HFF-Myc (cell line): ENCODE results near the gene ADARB2.

ENCODE experiments used
- DNase-seq: peaks from one replicate; pipeline ENCODE4 v3.0.0-alpha.2; 2011; ENCODE audit warnings: low read depth; ENCODE audit errors: extremely low read depth
- H3K4me3 ChIP-seq: replicated peaks from 2 replicates; pipeline ENCODE4 v1.5.1; 2011; ENCODE audit warnings: low read depth, mild to moderate bottlenecking, control low read depth, low read length
- TF ChIP-seq, protein P1 (sequence below): IDR thresholded peaks from 2 replicates; pipeline ENCODE4 v1.5.1; 2012; ENCODE audit warnings: mild to moderate bottlenecking, low read depth, low read length, control low read depth; ENCODE audit errors: missing control alignments

Gene ADARB2

GRCh38 chr10:1564791-1565190, 172.5 kb downstream of the ADARB2 start:
- TF ChIP-seq, protein P1, sequence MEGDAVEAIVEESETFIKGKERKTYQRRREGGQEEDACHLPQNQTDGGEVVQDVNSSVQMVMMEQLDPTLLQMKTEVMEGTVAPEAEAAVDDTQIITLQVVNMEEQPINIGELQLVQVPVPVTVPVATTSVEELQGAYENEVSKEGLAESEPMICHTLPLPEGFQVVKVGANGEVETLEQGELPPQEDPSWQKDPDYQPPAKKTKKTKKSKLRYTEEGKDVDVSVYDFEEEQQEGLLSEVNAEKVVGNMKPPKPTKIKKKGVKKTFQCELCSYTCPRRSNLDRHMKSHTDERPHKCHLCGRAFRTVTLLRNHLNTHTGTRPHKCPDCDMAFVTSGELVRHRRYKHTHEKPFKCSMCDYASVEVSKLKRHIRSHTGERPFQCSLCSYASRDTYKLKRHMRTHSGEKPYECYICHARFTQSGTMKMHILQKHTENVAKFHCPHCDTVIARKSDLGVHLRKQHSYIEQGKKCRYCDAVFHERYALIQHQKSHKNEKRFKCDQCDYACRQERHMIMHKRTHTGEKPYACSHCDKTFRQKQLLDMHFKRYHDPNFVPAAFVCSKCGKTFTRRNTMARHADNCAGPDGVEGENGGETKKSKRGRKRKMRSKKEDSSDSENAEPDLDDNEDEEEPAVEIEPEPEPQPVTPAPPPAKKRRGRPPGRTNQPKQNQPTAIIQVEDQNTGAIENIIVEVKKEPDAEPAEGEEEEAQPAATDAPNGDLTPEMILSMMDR, result no peak
- no peak for DNase-seq

GRCh38 chr10:1563028-1563427, 174.3 kb downstream of the ADARB2 start:
- no peak for DNase-seq
- TF ChIP-seq, protein P1, result no peak
- no peak overlapping the region for H3K4me3 ChIP-seq

More at GRCh38 chr10:1564791-1565190, 172.5 kb downstream of the ADARB2 start:
- H3K4me3 ChIP-seq, result no peak overlapping the region

DNA sequence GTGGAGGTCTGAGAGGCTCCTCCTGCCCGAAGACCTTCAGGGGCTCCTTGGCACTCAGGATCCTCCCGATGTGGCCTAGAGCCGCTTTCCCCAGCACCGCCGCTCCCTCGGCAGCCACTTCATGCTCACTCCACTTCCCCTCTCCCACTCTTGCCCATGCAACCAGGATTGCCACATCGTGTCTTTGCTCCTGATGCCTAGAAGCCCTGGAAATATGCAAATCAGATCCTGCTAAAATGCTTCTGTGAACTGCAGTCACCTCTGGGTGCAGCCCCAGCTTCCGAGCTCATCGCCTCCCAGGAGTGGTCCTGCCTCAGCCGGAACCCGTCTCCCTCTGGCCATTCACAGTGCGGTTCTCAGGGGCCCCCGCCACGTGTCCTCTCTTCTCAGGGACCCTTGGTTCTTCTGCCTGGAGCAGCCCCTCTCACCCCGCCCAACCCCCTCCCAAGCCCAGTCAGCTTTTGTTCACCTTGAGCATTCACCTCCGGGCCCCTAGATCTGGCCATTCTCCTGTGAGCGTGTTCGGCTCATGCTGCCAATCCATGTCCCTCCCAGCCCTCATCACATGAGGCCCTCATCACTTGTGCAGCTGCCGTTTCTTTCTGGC, 175.5 kb downstream of the ADARB2 start:
- H3K4me3 ChIP-seq, result no peak overlapping the region
- no peak for DNase-seq
- TF ChIP-seq, protein P1, result no peak

GRCh38 chr10:1560535-1561192, 176.7 kb downstream of the ADARB2 start:
- no peak for DNase-seq
- TF ChIP-seq, protein P1, result no peak
- no peak overlapping the region for H3K4me3 ChIP-seq

GRCh38 chr10:1559761-1560160, 177.6 kb downstream of the ADARB2 start:
- TF ChIP-seq, protein P1, result no peak
- DNase-seq, result no peak
- no peak overlapping the region for H3K4me3 ChIP-seq

DNA sequence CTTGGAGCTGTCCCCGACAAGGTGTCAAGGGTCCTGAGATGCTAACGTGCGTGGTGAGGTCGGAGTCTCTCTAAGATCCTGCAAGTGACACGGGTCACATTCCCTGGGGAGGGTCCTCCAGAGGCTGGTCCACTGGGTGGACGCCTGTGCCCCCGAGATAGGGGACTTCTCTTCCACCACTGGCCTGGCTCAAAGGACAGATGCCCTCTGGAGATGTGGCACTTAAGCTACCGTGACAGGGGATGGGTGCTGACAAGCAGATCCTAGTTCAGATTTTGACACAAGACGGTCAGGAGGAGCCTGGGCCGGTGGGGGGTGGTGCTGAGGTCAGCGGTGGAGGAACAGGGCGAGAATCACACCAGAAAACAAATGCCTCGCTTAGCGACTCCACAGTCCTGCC, 178.0 kb downstream of the ADARB2 start:
- H3K4me3 ChIP-seq, result no peak overlapping the region
- no peak for DNase-seq
- TF ChIP-seq, protein P1, result no peak
